SK-N-SH treated with all-trans-retinoic acid at 6 μM for 48 hours (cell line): ENCODE measurements around the gene SMAD3.
A peak's percentile ranks its signal among the peaks of the same experiment; 100 is the strongest.

ENCODE experiments used
- ARNTL ChIP-seq: fragments of 450-650 bp; formaldehyde crosslinking; IDR thresholded peaks from 2 replicates; pipeline ENCODE4 v1.5.0; 2020; ENCODE audit warnings: low read depth, mild to moderate bottlenecking, moderate library complexity, borderline replicate concordance
- BACH2 ChIP-seq: fragments of 250-450 bp; sonication (Bioruptor Pico); IDR thresholded peaks from 2 replicates; pipeline ENCODE4 v1.9.0; 2021; ENCODE audit warnings: mild to moderate bottlenecking, borderline replicate concordance
- CREB5 ChIP-seq: fragments of 250-450 bp; sonication (Bioruptor Pico); IDR thresholded peaks from 2 replicates; pipeline ENCODE4 v1.5.1; 2020; ENCODE audit warnings: low read depth, mild to moderate bottlenecking, moderate library complexity
- CSDC2 ChIP-seq: fragments of 250-450 bp; sonication (Bioruptor Pico); IDR thresholded peaks from 2 replicates; pipeline ENCODE4 v1.5.0; 2020; ENCODE audit warnings: mild to moderate bottlenecking, moderate library complexity
- GLIS3 ChIP-seq: fragments of 250-450 bp; sonication (Bioruptor Pico); IDR thresholded peaks from 2 replicates; pipeline ENCODE4 v1.5.0; 2020; ENCODE audit warnings: mild to moderate bottlenecking, moderate library complexity
- POU6F1 ChIP-seq: fragments of 250-450 bp; sonication (Bioruptor Pico); IDR thresholded peaks from 2 replicates; pipeline ENCODE4 v1.8.0; 2021; ENCODE audit warnings: low read depth, mild to moderate bottlenecking, moderate library complexity, borderline replicate concordance
- PPARA ChIP-seq: fragments of 250-450 bp; sonication (Bioruptor Pico); IDR thresholded peaks from 2 replicates; pipeline ENCODE4 v1.5.0; 2020; ENCODE audit warnings: mild to moderate bottlenecking, borderline replicate concordance
- RARB ChIP-seq: fragments of 250-450 bp; sonication (Bioruptor Pico); IDR thresholded peaks from 2 replicates; pipeline ENCODE4 v1.8.0; 2021; ENCODE audit warnings: mild to moderate bottlenecking, moderate library complexity
- TCF4 ChIP-seq: fragments of 250-450 bp; sonication (Bioruptor Pico); IDR thresholded peaks from 2 replicates; pipeline ENCODE4 v1.8.0; 2021; ENCODE audit warnings: mild to moderate bottlenecking, moderate library complexity, borderline replicate concordance
- TOX ChIP-seq: fragments of 250-450 bp; sonication (Bioruptor Pico); IDR thresholded peaks from 2 replicates; pipeline ENCODE4 v1.8.0; 2021; ENCODE audit warnings: mild to moderate bottlenecking, moderate library complexity, borderline replicate concordance
- ZC3H10 ChIP-seq: fragments of 250-450 bp; sonication (Bioruptor Pico); IDR thresholded peaks from 2 replicates; pipeline ENCODE4 v1.5.1; 2021; ENCODE audit warnings: mild to moderate bottlenecking, moderate library complexity
- ZFP3 ChIP-seq: fragments of 250-450 bp; sonication (Bioruptor Pico); IDR thresholded peaks from 2 replicates; pipeline ENCODE4 v1.5.0; 2020; ENCODE audit warnings: mild to moderate bottlenecking, moderate library complexity
- ZFP30 ChIP-seq: fragments of 450-650 bp; formaldehyde crosslinking; IDR thresholded peaks from 2 replicates; pipeline ENCODE4 v1.5.0; 2022; ENCODE audit warnings: mild to moderate bottlenecking, moderate library complexity
- TF ChIP-seq, protein P1 (sequence below): fragments of 250-450 bp; sonication (Bioruptor Pico); IDR thresholded peaks from 2 replicates; pipeline ENCODE4 v1.8.0; 2020; ENCODE audit warnings: mild to moderate bottlenecking, moderate library complexity, borderline replicate concordance

DNA sequence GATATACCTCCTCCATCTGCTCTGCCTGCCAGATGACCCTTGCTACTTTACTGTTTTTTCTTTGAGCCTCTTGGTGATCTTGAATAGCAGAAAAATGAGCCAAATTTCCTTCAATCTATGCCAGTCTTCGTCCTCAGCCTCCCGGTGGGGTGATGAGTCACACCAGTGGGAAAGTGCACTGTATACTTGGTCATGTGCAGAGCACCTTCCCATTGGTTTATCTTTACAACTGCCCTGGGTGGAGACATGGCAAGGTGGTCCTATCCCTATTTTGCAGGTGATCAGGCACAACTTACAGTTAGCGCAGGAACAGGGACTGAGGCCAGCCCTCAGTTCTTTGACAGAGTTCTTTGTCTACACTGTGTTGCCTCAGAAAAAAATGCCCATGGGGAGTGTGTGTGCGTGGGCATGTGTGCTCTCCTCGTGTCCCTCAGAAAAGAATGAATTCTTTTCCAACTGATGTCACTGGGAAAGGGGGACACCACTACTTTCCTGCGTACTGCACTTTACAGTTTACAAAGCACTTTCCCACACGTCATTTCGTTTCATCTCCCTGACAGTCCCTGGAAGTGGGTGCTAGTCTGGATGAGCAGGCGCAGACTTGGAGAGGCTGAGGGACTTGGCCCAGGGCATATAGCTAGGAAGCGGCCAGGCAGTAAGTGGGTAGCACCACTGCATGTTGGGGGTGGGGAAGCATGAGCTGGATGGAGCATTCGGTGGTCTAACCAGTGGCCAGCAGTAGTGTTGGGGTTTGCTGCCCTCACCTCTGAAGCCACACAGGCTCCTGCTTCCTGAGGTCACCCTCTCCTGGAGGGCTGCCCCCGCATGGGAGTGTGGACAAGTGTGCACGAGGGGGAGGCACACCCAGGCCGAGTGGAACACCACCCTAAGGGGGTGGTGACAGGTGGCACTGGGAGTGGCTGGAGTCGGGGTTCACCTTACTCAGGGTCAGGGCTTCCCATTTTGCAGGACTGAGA, 24.1 kb downstream of the SMAD3 start:
- no peak for TF ChIP-seq RARB (CRISPR knock-in tag)
- TF ChIP-seq PPARA (CRISPR knock-in tag) = no peak
- TF ChIP-seq ZC3H10 (CRISPR knock-in tag) = peak; percentile 49; the same call in 1 of the 2 replicates
- no peak for TF ChIP-seq CREB5 (CRISPR knock-in tag)
- TF ChIP-seq, protein P1, sequence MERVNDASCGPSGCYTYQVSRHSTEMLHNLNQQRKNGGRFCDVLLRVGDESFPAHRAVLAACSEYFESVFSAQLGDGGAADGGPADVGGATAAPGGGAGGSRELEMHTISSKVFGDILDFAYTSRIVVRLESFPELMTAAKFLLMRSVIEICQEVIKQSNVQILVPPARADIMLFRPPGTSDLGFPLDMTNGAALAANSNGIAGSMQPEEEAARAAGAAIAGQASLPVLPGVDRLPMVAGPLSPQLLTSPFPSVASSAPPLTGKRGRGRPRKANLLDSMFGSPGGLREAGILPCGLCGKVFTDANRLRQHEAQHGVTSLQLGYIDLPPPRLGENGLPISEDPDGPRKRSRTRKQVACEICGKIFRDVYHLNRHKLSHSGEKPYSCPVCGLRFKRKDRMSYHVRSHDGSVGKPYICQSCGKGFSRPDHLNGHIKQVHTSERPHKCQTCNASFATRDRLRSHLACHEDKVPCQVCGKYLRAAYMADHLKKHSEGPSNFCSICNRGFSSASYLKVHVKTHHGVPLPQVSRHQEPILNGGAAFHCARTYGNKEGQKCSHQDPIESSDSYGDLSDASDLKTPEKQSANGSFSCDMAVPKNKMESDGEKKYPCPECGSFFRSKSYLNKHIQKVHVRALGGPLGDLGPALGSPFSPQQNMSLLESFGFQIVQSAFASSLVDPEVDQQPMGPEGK = no peak
- TF ChIP-seq TCF4 (CRISPR knock-in tag) = no peak
- no peak for TF ChIP-seq TOX (CRISPR knock-in tag)
- TF ChIP-seq POU6F1 (CRISPR knock-in tag) = no peak
- TF ChIP-seq ZFP3 (CRISPR knock-in tag) = no peak
- no peak for TF ChIP-seq ZFP30
- TF ChIP-seq CSDC2 (CRISPR knock-in tag) = no peak
- TF ChIP-seq ARNTL (CRISPR knock-in tag) = no peak
- TF ChIP-seq GLIS3 = no peak
- TF ChIP-seq BACH2 (CRISPR knock-in tag) = no peak
